ENCODE data around the gene SKP1. TPM values are rescaled to one million over a fixed set of nuclear protein-coding genes. Genes with fewer than 3 reads are reported as not detected.
A peak's percentile ranks its signal among the peaks of the same experiment; 100 is the strongest.

SKP1 gene
- total and polyA plus RNA-seq, 9 of the 15 experiments (the other 6 are each of a cell fraction or from before 2014, with no cell fraction given), result 301 to 2,109 (median 639) TPM

GRCh38 chr5:134224888-134225779 lies 48.4 kb upstream of the SKP1 start (continued):
- TF ChIP-seq, protein P1, sequence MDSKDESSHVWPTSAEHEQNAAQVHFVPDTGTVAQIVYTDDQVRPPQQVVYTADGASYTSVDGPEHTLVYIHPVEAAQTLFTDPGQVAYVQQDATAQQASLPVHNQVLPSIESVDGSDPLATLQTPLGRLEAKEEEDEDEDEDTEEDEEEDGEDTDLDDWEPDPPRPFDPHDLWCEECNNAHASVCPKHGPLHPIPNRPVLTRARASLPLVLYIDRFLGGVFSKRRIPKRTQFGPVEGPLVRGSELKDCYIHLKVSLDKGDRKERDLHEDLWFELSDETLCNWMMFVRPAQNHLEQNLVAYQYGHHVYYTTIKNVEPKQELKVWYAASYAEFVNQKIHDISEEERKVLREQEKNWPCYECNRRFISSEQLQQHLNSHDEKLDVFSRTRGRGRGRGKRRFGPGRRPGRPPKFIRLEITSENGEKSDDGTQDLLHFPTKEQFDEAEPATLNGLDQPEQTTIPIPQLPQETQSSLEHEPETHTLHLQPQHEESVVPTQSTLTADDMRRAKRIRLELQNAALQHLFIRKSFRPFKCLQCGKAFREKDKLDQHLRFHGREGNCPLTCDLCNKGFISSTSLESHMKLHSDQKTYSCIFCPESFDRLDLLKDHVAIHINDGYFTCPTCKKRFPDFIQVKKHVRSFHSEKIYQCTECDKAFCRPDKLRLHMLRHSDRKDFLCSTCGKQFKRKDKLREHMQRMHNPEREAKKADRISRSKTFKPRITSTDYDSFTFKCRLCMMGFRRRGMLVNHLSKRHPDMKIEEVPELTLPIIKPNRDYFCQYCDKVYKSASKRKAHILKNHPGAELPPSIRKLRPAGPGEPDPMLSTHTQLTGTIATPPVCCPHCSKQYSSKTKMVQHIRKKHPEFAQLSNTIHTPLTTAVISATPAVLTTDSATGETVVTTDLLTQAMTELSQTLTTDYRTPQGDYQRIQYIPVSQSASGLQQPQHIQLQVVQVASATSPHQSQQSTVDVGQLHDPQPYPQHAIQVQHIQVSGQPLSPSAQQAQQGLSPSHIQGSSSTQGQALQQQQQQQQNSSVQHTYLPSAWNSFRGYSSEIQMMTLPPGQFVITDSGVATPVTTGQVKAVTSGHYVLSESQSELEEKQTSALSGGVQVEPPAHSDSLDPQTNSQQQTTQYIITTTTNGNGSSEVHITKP (IDR thresholded peaks at IDR 0.05; ENCODE audit: partially characterized antibody), result peak; percentile 51
- TF ChIP-seq GATAD2B (IDR thresholded peaks at IDR 0.05; ENCODE audit: borderline replicate concordance) (0 out of 2 replicates have a peak, but pooled peaks have one; percentile 29), CXXC5 (CRISPR knock-in tag; IDR thresholded peaks at IDR 0.05) (no peak), TAF1 (IDR thresholded peaks at IDR 0.05; ENCODE audit: control insufficient read depth, extremely low read depth, insufficient read depth, low read length, severe bottlenecking) (peak; percentile 83), ZNF639 (CRISPR knock-in tag; conservative IDR thresholded peaks at IDR 0.05 in 1 of 2, IDR thresholded peaks at IDR 0.05 in 1 of 2) (no peak; a peak in 1 of 4 replicates), SIN3B (IDR thresholded peaks at IDR 0.05; ENCODE audit: low read depth) (peak; percentile 61; the same call in 1 of the 2 replicates), GTF2E2 (tag; IDR thresholded peaks at IDR 0.05) (peak; percentile 77; the same call in 1 of the 2 replicates), FOXK1 (CRISPR knock-in tag; IDR thresholded peaks at IDR 0.05; ENCODE audit: borderline replicate concordance) (peak; percentile 46; the same call in 1 of the 2 replicates), NR3C1 (CRISPR knock-in tag; IDR thresholded peaks at IDR 0.05) (0 out of 2 replicates have a peak, but pooled peaks have one; percentile 38), LCOR (CRISPR knock-in tag; IDR thresholded peaks at IDR 0.05) (peak; percentile 45; the same call in 1 of the 2 replicates), PCBP1 (IDR thresholded peaks at IDR 0.05; ENCODE audit: low read depth, low read length, poor library complexity, severe bottlenecking) (no peak)
- TF ChIP-seq, protein P2, sequence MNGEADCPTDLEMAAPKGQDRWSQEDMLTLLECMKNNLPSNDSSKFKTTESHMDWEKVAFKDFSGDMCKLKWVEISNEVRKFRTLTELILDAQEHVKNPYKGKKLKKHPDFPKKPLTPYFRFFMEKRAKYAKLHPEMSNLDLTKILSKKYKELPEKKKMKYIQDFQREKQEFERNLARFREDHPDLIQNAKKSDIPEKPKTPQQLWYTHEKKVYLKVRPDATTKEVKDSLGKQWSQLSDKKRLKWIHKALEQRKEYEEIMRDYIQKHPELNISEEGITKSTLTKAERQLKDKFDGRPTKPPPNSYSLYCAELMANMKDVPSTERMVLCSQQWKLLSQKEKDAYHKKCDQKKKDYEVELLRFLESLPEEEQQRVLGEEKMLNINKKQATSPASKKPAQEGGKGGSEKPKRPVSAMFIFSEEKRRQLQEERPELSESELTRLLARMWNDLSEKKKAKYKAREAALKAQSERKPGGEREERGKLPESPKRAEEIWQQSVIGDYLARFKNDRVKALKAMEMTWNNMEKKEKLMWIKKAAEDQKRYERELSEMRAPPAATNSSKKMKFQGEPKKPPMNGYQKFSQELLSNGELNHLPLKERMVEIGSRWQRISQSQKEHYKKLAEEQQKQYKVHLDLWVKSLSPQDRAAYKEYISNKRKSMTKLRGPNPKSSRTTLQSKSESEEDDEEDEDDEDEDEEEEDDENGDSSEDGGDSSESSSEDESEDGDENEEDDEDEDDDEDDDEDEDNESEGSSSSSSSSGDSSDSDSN (IDR thresholded peaks at IDR 0.05; ENCODE audit: borderline replicate concordance in 1 of 2, low read depth in 2 of 2, low read length in 2 of 2), result peak in 1 of 2 experiments; percentile 8; a peak in 1 of 4 replicates
- TF ChIP-seq, protein P3, sequence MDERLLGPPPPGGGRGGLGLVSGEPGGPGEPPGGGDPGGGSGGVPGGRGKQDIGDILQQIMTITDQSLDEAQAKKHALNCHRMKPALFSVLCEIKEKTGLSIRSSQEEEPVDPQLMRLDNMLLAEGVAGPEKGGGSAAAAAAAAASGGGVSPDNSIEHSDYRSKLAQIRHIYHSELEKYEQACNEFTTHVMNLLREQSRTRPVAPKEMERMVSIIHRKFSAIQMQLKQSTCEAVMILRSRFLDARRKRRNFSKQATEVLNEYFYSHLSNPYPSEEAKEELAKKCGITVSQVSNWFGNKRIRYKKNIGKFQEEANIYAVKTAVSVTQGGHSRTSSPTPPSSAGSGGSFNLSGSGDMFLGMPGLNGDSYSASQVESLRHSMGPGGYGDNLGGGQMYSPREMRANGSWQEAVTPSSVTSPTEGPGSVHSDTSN (CRISPR knock-in tag; IDR thresholded peaks at IDR 0.05; ENCODE audit: low read depth), result no peak
- TF ChIP-seq, protein P3 (tag; conservative IDR thresholded peaks at IDR 0.05; ENCODE audit: low read depth), result peak; percentile 76

Data from K562 (cell line).